GM19239 (cell line): ENCODE measurements around the gene RITA1.

Source experiments
- DNase-seq: peaks from one replicate; pipeline ENCODE4 v3.0.0; 2011; ENCODE audit warnings: low spot score; ENCODE audit not compliant: insufficient read length
- FAIRE-seq: peaks from 2 replicates; lab custom pipeline; 2011; peaks lifted over from hg19 to GRCh38; lab: Jason Lieb, UNC

Gene RITA1

DNA sequence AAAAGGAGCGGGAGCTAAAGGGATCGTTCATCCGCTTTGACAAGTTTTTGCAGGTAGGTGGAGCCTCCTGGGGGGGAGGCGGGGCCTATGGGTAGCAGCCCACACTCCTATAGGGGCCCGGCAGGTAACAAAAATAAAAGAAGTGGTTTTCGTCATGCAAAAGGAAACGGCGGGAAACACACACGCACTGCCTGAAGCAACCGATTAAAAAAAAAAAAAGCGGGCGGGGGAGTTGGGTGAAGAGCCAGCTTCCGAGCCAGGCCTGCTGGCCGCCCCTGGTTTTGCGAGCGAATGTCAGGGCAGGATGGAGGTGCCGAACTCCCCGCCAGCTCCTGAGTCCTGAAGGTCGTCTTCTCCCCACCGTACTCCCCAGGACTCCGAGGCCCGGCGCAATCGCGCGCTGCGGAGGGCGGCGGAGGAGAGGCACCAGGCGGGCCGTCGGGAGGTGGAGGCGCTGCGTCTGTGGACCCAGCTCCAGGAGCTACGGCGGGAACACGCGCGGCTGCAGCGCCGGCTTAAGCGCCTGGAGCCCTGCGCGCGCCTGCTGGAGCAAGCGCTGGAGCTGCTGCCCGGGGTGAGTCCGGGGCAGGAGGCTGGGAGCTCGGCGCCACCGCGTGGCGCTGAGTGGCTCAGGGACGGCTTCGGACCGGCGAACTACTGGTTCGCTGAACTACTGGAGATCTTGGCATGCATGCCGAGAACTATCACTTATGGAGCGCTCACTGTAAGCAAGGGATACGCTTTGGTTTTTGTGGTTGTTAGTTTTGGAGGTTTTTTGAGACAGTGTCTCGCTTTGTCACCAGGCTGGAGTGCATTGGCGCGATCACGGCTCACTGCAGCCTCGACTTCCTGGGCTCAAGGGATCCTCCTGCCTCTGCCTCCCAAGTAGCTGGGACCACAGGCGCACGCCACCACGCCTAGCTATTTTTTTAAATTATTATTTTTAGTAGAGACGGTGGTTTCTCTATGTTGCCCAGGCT is 32.4 kb upstream of the RITA1 start:
- DNase-seq (peak; percentile 85), FAIRE-seq (peak; percentile 70)

GRCh38 chr12:113154351-113154973 is 31.1 kb upstream of the RITA1 start:
- DNase-seq, result no peak
- peak; percentile 78 for FAIRE-seq

- FAIRE-seq (no peak), DNase-seq (no peak)
Observed at GRCh38 chr12:113155060-113155459, 30.5 kb upstream of the RITA1 start.

GRCh38 chr12:113155646-113156045 is 29.9 kb upstream of the RITA1 start:
- no peak for FAIRE-seq
- no peak for DNase-seq

DNA sequence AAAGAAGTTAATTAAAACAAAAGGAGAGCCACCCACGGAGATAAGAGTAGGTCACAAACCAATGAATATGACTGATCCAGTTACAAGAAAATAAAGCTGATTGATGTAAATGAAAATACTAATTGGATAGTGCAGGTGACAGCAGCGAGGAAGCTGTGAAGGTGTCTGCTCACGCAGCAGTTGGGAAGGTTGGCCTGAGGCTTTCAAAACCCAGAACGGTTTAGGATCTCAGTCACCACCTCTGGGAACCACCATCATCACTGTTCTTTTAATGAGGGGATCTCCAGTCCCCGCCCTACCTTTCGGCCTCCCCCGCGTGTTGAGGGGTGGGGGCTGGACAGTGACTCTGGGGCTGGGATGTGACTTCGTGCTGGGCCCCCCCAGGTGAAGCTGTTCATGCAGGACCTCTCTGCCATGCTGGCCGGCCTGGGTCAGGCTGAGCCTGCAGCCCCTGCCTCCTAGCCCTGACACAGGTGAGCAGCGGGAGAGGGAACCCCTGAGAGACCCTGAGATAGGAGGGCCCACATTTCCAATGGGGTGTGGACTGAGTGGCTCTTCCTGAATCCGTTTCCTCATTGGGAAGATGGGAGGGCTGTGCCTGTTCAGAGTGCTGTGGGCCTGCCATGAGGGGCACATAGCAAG is 28.2 kb upstream of the RITA1 start:
- FAIRE-seq (no peak), DNase-seq (no peak)

- FAIRE-seq (no peak), DNase-seq (no peak)
Observed at GRCh38 chr12:113158439-113159203, 26.9 kb upstream of the RITA1 start.

DNA sequence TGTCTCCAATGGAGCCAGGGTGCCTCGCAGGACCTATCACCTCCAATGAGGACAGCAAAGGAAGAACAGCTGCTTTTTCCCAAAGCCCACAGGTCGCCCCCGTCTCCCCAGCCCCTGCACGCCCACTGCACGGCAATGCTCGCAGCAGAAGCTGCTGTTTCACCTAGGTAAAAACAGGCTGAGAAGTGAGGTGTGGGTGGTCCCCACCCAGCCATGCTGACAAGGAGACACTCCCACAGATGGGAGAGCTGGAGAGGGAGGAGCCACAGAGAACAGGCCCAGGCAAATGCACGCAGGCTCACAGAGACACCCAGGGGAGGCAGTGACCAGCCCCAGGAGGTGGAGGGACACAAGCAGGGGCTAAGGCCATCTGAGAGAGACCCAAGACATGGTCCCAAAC is 25.6 kb upstream of the RITA1 start:
- FAIRE-seq, result no peak

DNA sequence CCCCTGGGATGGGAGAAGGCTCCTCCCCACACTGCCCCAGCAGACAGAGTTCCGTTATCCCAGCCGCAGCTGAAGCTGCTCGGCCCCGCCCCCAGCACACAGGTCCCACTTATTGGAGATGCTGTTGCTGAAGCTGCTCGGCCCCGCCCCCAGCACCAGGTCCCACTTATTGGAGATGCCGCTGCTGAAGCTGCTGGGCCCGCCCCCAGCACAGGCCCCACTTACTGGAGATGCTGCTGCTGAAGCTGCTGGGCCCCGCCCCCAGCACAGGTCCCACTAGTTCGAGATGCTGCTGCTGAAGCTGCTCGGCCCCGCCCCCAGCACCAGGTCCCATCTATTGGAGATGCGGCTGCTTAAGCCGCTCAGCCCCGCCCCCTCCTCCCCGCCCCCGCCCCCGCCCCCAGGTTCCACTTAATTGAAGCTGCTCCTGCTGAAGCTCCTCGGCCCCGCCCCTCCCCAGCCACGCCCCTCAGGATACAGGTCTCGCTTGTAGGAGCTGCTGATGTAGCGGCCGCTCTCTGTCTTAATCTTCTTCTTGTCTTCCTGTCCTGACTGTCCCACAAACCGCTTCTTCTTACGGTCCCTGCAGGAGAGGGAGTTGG is 24.0 kb upstream of the RITA1 start:
- FAIRE-seq, result no peak

More for the DNA sequence above, 25.6 kb upstream of the RITA1 start:
- DNase-seq, result no peak

GRCh38 chr12:113162102-113163029 is 23.2 kb upstream of the RITA1 start:
- DNase-seq (no peak), FAIRE-seq (no peak)

More for the DNA sequence above, 24.0 kb upstream of the RITA1 start:
- peak; percentile 52 for DNase-seq

- no peak for FAIRE-seq
- DNase-seq, result no peak
Observed at GRCh38 chr12:113163030-113163360, 22.5 kb upstream of the RITA1 start.

DNA sequence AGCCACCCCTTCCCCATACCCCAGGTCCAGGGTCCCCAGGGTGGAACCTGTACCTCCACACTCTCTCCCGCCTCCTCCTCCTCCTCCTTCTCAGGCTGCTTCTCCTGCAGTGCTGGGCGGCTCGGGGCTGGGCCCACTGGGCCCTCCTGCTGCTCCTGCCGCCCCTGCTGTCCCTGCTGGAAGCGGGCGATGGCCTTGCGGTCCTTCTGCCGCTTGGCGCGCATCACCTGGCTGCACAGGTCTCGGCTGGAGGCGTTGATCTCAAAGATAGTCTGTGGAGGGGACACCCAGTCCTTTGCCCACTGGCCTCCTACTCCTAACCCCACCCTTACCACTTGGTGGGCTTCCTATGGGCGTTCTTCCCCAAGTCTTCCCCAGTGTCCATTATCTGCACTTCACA is 21.5 kb upstream of the RITA1 start:
- DNase-seq, result no peak
- no peak for FAIRE-seq

GRCh38 chr12:113165521-113166450 is 19.7 kb upstream of the RITA1 start:
- DNase-seq, result no peak
- FAIRE-seq, result no peak

DNA sequence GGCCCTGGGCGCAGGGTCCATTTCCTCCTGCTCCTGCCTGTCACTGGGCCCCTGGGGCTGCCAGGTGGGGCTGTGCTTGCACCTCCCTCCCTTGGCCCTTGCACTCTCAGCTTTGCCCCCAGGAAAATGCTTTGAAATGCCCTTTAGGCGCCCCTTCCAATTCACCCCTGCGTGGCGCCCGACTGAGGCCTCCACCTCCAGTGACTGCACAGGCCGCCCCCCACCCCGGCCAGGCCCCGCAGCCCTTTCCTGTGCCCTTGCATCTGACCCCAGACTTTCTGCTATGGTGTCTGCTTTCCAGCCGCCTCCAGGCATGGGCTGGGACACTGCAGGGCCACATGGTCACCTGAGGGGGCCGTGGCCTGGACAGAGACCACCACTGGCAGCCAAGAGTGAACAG is 17.7 kb upstream of the RITA1 start:
- no peak for DNase-seq
- FAIRE-seq, result no peak

GRCh38 chr12:113169697-113170096 is 15.8 kb upstream of the RITA1 start:
- FAIRE-seq (no peak), DNase-seq (no peak)

GRCh38 chr12:113170457-113170856 is 15.1 kb upstream of the RITA1 start:
- no peak for FAIRE-seq
- no peak for DNase-seq

DNA sequence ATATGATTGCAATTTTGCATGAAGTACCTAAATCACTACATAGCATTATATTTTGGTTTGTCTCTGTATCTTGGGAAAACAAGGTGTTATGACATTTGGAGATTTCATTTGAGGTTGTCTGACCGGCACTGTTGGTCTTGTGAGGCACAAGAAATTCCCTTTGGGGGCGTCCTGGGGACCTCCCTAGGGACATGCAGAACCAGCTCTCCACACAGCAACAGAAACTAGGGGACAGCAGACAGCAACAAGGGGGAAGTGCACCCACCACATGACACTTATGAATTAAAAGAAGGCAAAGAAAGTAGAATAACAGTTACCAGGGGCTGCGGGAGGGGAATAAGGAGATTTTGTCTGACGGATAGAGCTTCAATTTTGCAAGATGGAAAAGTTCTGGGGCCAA is 14.6 kb upstream of the RITA1 start:
- DNase-seq (no peak), FAIRE-seq (peak; percentile 53)

GRCh38 chr12:113171543-113171942 is 14.0 kb upstream of the RITA1 start:
- peak; percentile 23 for FAIRE-seq
- DNase-seq, result no peak

- FAIRE-seq (no peak), DNase-seq (no peak)
Observed at GRCh38 chr12:113172185-113172584, 13.3 kb upstream of the RITA1 start.
